H7 (cell line): Measurements from ENCODE around the gene PPP1R13L. TPM values are rescaled to one million over a fixed set of nuclear protein-coding genes. Genes with fewer than 3 reads are reported as not detected.

Experiments used
- DNase-seq: peaks from one replicate; pipeline ENCODE4 v3.0.0; 2012
- H3K27me3 ChIP-seq: 2 replicates; pipeline ENCODE4 v1.6.0; 2011; ENCODE audit warnings: mild to moderate bottlenecking, low read length; ENCODE audit not compliant: control insufficient read depth, insufficient read depth
- H3K36me3 ChIP-seq: replicated peaks from 2 replicates; pipeline ENCODE4 v1.5.1; 2011; ENCODE audit warnings: low read length; ENCODE audit not compliant: control insufficient read depth, insufficient read depth
- H3K4me3 ChIP-seq: 2 replicates; pipeline ENCODE4 v1.5.1; 2011; ENCODE audit warnings: low read depth, mild to moderate bottlenecking, control low read depth, low read length, moderate library complexity; ENCODE audit not compliant: insufficient read depth
- total RNA-seq: library from RNA; depleted of rRNA; stranded (reverse); fragments of >200 nt; shearing (Covaris generic); gene quantifications from 2 replicates; pipeline ENCODE4 v1.2.3, GENCODE V29; 2014

PPP1R13L gene
- total RNA-seq, 1 experiment from 2014 or later, result 18.9 TPM

DNA sequence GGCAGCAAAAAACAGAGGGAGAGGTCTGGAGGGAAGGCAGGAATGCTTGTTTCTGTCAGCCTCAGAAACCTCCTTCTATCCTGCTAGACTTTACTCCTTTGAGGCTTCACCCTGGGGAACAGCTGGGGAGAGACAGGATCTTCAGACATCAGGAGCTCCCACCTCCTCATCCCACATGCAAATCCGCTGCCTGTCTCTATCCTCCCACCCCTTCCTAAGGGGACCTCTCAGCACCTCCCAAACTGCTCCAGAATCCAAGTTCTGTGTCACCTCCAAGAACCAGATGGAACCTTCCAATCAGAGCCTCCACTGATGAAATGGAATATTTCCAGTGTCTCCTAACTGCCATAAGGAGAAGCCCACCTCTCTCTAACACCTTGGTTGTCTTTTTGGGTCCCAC, 24.8 kb downstream of the PPP1R13L start:
- Histone ChIP-seq H3K36me3 (no peaks in the 10 kb centered on the region), H3K4me3 (no peak overlapping the region), H3K27me3 (peaks cover 5% of the 10 kb centered on the region)
- DNase-seq, result peak; percentile 22

DNA sequence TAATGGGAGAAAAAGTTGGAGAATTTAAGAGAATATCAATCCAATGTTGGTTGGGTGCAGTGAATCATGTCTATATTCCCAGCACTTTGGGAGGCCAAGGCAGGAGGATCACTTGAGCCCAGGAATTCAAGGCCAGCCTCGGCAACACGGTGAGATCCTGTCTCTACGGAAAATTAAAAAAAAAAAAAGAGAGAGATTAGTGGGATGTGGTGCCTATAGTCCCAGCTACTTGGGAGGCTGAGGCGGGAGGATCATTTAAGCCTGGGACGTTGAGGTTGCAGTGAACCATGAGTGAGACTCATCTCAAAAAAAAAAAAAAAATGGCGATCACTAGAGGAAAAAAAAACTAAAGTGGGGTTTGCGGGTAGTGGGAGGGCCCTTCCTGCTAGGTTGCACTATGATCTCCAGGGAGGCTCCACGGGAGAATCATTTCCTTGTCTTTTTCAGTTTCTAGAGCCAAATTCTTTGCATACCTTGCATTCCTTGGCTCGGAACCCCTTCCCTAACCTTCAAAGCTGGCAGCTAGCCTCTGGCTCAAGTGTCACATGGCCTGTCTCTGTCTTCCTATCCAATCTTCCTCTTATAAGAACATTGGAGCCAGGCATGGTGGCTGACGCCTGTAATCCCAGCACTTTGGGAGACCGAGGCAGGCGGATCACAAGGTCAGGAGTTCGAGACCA, 28.7 kb downstream of the PPP1R13L start:
- DNase-seq, result peak; percentile 76
- no peaks in the 10 kb centered on the region for H3K36me3 ChIP-seq

DNA sequence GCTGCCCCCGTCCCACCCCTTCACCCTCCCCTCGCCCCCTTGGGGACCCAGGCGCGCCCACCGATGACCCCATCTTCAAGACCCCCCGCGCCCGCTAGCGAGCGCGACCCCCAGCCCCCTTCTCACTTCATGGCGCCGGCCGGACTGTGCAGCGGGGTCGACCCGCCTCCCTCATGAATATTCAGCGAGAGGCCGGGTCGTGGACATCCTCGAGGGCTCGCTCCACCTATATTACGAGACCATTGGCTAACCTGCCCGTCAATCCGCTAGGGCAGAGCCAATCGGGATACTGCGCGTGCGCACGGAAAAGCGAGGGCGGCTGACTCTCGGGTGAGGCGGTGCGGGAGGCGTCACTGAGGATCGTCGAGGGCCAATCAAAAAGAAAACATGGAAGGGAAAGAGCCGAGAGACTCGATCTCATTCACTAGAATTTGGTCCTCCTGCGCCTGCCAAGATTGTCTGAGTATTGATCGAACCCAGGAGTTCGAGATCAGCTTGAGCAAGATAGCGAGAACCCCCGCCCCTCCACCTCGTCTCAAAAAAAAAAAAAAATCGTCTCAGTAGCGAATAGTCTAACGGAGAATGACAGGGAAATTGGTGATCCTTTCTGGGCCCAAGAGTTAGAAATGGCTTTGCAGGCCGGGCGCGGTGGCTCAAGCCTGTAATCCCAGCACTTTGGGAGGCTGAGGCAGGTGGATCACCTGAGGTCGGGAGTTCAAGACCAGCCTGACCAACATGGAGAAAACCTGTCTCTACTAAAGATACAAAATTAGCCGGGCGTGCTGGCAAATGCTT, 34.3 kb downstream of the PPP1R13L start, which contains the start of gene ERCC2:
Gene ERCC2 (minus strand): TSS at position 164 of the 795 bp plus-strand sequence. CDS start 33 bp downstream, at position 131.
- Histone ChIP-seq H3K4me3 (peak within 1 kb of the TSS; percentile 94), H3K27me3 (no peaks in the 10 kb centered on the region), H3K36me3 (peaks cover 9% of the 10 kb centered on the region)
- DNase-seq, result peak; percentile 100

More for the DNA sequence above, 28.7 kb downstream of the PPP1R13L start:
- Histone ChIP-seq H3K27me3 (no peaks in the 10 kb centered on the region), H3K4me3 (no peak overlapping the region)

DNA sequence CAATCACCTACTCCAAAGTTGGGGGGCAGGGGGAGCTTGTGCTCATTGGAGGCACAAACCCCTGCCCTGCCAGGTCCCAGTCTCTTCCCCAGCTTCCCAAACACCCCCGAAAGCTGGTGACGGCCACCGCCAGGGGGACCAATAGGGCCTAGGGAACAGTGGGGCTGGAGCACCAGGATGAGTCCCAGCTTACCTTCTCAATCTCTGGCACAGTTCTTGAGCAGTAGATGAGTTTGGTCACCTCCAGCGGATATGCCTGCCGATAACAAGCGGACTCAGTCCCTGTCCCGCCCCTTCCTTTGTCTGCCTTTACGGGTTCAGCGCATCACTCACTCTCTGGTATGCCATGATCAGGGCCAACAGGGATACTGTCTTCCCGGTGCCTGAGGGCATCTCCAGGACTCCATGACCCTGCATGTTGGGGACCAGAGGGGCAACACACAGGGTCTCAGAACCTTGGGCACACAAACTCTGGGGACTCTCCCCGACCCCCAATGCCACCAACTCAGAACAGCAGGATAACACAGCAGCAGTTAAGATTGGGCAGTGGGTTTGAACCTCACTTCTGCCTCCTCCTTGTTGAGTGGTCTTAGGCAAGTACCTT, 36.0 kb downstream of the PPP1R13L start:
- no peak overlapping the region for H3K4me3 ChIP-seq
- no peaks in the 10 kb centered on the region for H3K27me3 ChIP-seq
- DNase-seq, result peak; percentile 68
- H3K36me3 ChIP-seq, result peaks cover 13% of the 10 kb centered on the region

DNA sequence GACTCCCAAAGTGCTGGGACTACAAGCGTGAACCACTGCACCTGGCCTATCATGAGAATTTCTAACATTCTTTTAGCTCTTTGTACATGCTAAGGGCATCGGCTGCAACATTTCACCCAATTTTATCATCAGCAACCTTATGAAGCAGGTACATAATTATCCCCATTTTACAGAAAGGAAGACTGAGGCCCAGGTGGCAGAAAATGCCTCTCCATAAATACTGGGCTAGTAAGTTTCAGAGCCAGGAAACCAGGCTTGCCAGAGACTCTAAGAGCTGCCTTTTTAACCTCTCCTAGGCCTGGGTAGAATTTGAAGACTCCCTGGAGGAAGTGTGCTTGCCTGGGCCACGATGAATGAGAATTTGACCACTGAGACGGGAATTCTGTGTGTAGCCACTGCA, 36.7 kb downstream of the PPP1R13L start:
- no peak for DNase-seq
- H3K27me3 ChIP-seq, result no peaks in the 10 kb centered on the region
- no peak overlapping the region for H3K4me3 ChIP-seq
- peaks cover 14% of the 10 kb centered on the region for H3K36me3 ChIP-seq

DNA sequence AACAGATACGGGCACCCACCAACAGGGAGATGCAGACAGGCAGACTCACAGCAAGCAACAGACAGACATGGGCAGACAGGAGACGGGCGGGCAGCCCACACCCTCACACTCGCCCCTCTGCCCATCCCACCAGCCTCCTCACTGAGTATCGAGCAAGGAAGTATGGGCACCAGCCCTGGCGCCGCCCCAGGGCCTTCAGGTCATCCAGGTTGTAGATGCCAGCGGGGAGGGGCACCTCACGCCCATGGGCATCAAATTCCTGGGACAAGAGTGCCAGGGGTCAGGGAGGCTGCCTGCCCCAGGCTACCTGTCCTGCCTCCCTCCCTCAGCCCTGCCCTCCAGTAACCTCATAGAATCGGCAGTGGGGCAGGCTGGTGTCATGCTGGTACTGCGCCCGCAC, 40.2 kb downstream of the PPP1R13L start:
- peak; percentile 30 for DNase-seq
- Histone ChIP-seq H3K36me3 (peaks cover 34% of the 10 kb centered on the region), H3K4me3 (no peak overlapping the region), H3K27me3 (no peaks in the 10 kb centered on the region)

DNA sequence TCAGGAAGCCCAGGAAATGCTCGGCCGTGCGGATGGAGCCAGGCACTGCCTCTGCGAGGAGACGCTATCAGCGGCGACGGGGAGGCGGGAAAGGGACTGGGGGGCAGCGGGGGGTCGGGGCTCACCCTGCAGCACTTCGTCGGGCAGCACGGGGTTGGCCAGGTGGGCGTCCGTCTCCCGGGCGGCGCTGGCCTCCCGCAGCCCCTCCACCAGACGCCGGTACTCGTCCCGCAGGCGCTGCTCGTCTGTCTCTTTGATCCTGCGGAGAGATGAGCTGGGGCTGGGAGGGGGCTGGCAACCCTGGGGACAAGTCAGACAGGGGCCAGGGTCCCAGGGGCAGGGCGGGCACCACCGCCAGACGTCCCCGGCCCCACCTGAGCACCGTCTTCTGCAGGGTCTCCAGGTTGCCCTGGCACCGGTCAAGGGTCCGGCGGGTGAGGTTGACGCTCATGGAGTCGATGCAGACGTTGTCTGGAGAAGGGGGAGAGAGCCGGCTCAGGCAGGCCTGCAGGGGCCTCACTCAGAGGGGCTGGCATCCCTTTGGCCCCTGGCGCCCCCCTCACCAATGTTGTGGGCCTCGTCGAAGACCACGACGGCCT, 40.9 kb downstream of the PPP1R13L start:
- Histone ChIP-seq H3K36me3 (peaks cover 40% of the 10 kb centered on the region), H3K27me3 (no peaks in the 10 kb centered on the region), H3K4me3 (no peak overlapping the region)
- peak; percentile 57 for DNase-seq

DNA sequence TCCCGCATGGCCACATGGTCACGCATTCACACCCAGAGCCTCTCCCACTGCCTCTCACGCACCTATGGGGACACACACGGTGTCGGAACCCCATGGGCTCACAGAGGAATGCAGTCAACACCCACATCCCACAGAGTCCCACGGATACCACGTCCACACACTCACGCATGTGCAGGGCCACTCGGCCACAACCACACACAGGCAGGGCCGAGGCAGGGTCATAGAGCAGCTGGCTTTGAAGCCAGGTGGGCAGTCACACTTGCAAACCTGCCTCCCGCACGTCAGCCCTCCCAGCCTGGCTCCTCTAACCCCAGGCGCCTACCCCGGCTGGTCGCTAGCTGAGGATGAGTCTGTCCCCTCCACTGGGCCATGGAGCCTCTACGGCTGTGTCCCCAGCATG, 42.6 kb downstream of the PPP1R13L start:
- Histone ChIP-seq H3K27me3 (no peaks in the 10 kb centered on the region), H3K36me3 (peaks cover 43% of the 10 kb centered on the region), H3K4me3 (no peak overlapping the region)
- peak; percentile 39 for DNase-seq

DNA sequence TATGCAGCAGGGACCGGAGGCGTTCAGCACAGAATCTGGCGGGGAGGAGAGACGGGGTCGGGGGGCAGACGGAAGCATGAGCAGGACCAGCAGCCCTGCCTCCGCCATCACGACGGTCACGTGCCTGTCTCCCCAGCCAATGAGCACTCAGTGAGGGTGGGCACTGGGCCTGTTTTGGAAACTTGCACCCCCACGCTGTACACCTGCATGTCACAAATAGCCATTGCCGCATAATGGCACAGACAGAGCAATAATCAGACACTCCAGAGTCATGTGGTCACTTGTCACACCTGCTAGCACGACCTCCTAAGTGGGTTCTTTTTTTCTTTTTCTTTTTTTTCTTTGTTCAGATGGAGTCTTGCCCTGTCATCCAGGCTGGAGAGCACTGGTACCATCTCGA, 43.3 kb downstream of the PPP1R13L start:
- H3K36me3 ChIP-seq, result peaks cover 48% of the 10 kb centered on the region
- no peaks in the 10 kb centered on the region for H3K27me3 ChIP-seq
- peak; percentile 30 for DNase-seq
- H3K4me3 ChIP-seq, result no peak overlapping the region

DNA sequence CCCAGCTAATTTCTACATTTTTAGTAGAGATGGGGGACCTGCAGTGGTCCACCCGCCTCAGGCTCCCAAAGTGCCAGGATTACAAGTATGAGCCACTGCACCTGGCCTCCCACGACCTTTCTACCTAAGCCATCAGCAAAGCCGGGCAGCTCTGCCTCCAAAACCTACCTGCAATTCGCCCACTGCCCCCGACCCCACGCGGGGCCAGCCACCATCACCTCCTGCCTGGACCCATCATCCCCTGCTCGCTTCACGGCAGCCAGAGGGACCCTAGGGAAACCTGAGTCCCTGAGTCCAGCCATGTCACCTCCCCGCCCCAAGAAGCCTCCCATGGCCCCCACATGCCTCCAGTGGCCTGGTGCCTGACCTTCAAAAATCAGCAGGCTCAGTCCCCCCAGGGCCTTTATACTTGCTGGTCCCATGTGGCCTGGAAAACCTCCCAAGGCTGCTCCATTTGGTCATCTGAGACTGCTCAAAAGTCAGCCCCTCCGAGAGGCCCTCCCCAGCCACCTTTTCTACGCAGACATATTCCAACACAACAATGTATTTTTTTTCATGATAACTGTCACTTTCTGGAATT, 46.6 kb downstream of the PPP1R13L start:
- Histone ChIP-seq H3K27me3 (no peaks in the 10 kb centered on the region), H3K4me3 (no peak overlapping the region), H3K36me3 (peaks cover 65% of the 10 kb centered on the region)
- peak; percentile 40 for DNase-seq

DNA sequence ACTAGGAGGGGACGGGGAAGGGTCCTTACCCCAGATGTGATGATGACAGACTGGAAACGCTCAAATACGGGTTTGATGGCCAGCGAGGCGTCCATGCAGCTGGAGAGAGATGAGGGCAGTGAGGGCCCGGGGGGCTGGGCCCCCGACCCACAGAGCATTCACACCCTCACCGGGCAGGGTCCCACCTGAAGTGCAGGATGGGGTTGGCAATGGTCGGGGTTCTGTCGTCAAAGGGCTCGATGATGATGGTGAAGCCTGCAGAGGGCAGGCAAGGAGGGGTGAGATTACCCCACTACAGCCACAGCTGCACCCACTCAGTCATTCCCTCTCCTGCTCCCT, 47.5 kb downstream of the PPP1R13L start:
- H3K4me3 ChIP-seq, result no peak overlapping the region
- peaks cover 62% of the 10 kb centered on the region for H3K36me3 ChIP-seq
- H3K27me3 ChIP-seq, result no peaks in the 10 kb centered on the region
- DNase-seq, result peak; percentile 54

DNA sequence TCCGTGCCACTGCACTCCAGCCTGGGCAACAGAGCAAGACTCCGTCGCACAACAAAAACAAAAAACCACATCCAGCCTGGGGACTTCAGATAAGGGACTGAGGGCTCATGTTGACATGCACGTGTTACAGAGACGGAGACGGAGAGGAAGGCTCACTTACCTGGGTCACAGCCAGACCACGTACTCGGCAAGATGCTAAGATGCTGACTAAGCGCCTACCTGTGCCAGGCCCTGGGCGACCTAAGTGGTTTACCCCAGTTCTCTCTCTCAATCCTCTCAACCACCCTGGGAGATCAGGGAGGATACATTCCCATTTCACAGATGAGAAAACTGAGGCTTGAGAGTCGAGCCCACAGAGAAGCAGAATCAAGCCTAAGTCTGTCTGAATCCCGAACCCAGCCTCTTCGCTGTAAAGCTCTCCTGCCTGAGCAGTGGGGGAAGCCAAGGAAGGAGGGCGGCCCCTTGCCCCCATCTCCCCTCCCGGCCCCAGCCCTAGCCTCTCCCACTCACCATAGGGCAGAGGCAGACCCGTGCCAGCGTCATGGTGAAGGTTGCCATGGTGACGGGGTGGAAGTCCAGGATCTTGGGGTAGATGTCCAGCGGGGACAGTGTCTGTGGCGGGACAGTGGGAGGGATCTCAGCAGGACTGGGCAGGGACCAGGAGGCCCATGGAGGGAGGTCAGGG, 48.0 kb downstream of the PPP1R13L start:
- Histone ChIP-seq H3K27me3 (no peaks in the 10 kb centered on the region), H3K4me3 (no peak overlapping the region), H3K36me3 (peaks cover 62% of the 10 kb centered on the region)
- DNase-seq, result peak; percentile 30

DNA sequence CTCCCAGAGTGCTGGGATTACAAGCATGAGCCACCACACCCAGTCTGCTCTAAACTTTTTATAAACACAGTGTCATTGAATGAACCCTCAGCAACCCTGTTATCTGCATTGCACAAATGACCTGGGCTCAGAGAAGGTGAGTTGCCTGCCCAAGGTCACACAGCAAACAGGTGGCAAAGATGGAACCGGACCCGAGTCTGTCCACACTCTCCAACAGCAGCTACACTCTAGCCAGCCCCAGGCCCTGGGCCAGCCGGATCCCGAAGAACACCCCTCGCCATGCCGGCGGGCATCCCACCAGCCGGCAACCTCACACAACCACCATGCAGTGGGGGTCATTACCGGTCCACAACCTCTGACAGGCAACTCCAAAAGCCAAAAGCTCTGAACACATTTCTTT, 49.0 kb downstream of the PPP1R13L start:
- Histone ChIP-seq H3K36me3 (peaks cover 59% of the 10 kb centered on the region), H3K27me3 (no peaks in the 10 kb centered on the region), H3K4me3 (no peak overlapping the region)
- DNase-seq, result peak; percentile 32

DNA sequence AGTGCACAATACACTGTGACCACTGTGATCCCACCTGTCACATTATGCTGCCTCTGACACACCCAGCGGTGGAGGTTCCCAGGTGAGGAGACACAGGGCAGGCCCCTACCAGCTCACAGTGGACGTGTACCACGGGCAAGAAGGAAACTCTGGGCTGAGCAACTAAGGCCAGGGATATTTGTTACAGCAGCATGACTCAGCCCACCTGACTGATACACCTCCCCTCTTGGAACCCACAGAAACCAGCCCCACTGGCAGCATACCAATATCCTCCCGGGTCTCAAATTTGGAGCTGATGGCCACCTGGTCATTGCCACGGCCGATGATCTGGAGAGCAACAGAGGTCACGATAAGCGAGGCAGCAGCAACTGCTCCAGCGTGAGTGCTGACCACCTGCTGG, 49.5 kb downstream of the PPP1R13L start:
- Histone ChIP-seq H3K4me3 (no peak overlapping the region), H3K36me3 (peaks cover 58% of the 10 kb centered on the region), H3K27me3 (no peaks in the 10 kb centered on the region)
- DNase-seq, result peak; percentile 28
